Tibial artery (tissue), 4 donors: Measurements from ENCODE around the gene RSF1.

Experiments used
- DNase-seq, 2 donors: peaks; one replicate each; pipeline ENCODE4 v3.0.0-alpha.2; 2019
- H3K27ac ChIP-seq, 2 donors: fragments of 200-600 bp; sonication (generic) in 1 of 2; 1 replicate in 1 of 2; 2 replicates in 1 of 2; pipeline ENCODE4 v1.5.1; 2018 to 2019; ENCODE audit warnings: mild to moderate bottlenecking in 1 of 2
- H3K27me3 ChIP-seq, 2 donors: fragments of 200-600 bp; sonication (generic) in 1 of 2; one replicate each; pipeline versions ENCODE4 v1.5.1 to v1.6.0; 2016 to 2019
- H3K36me3 ChIP-seq, 3 donors: fragments of 200-600 bp; sonication (generic) in 2 of 3; one replicate each; pipeline ENCODE4 v1.5.1; 2016 to 2019; ENCODE audit warnings: mild to moderate bottlenecking in 2 of 3
- H3K4me1 ChIP-seq, 4 donors: fragments of 200-600 bp; sonication (generic) in 2 of 4; 1 replicate in 3 of 4; 2 replicates in 1 of 4; pipeline ENCODE4 v1.5.1; 2016 to 2019
- H3K4me3 ChIP-seq, 2 donors: fragments of 200-600 bp; sonication (generic) in 1 of 2; 1 replicate in 1 of 2; 2 replicates in 1 of 2; pipeline ENCODE4 v1.5.1; 2018 to 2019; ENCODE audit warnings: mild to moderate bottlenecking in 2 of 2
- H3K9me3 ChIP-seq, 3 donors: fragments of 200-600 bp; sonication (generic) in 1 of 3; one replicate each; pipeline ENCODE4 v1.5.1; 2016 to 2019
- CTCF ChIP-seq, 2 experiments: fragments of 200-600 bp in 1 of 2; fragments of 450-650 bp in 1 of 2; IDR thresholded peaks; one replicate each; pipeline ENCODE4 v1.5.1; 2017 to 2019; ENCODE audit warnings: antibody characterized with exemption in 2 of 2, mild to moderate bottlenecking in 1 of 2, moderate library complexity in 1 of 2
- intact Hi-C: fragments of 100-400 bp; cut with DNase I; formaldehyde crosslinking; loops from one replicate; pipeline ENCODE4 v1.15.0; 2023; ENCODE audit warnings: low total_unique reads

The RSF1 gene

GRCh38 chr11:77799338-77799737, 21.2 kb downstream of the RSF1 start:
- H3K4me1 ChIP-seq = peaks cover 0 to 18% (median 7%) of the 10 kb centered on the region in 4 donors
- no peaks in the 10 kb centered on the region for H3K36me3 ChIP-seq
- TF ChIP-seq CTCF (IDR thresholded peaks at IDR 0.05) = no peak
- H3K4me3 ChIP-seq = no peak overlapping the region
- H3K27ac ChIP-seq = no peak overlapping the region
- no peaks in the 10 kb centered on the region for H3K27me3 ChIP-seq
- no peak for DNase-seq
- H3K9me3 ChIP-seq = no peaks in the 10 kb centered on the region
- intact Hi-C loops = no loop called here

- Histone ChIP-seq H3K9me3 (no peaks in the 10 kb centered on the region), H3K36me3 (no peaks in the 10 kb centered on the region), H3K4me1 (peaks cover 0 to 13% (median 6%) of the 10 kb centered on the region in 4 donors), H3K27ac (no peak overlapping the region), H3K27me3 (no peaks in the 10 kb centered on the region), H3K4me3 (no peak overlapping the region)
- intact Hi-C loops = no loop called here
- TF ChIP-seq CTCF (IDR thresholded peaks at IDR 0.05) = no peak
- no peak for DNase-seq
These were observed 26.6 kb downstream of the RSF1 start for GRCh38 chr11:77793972-77794371.

- intact Hi-C loops = no loop called here
- no peaks in the 10 kb centered on the region for H3K9me3 ChIP-seq
- no peak overlapping the region for H3K4me3 ChIP-seq
- DNase-seq = no peak
- TF ChIP-seq CTCF (IDR thresholded peaks at IDR 0.05) = no peak
- H3K27ac ChIP-seq = no peak overlapping the region
- H3K27me3 ChIP-seq = no peaks in the 10 kb centered on the region
- H3K36me3 ChIP-seq = no peaks in the 10 kb centered on the region
- peaks cover 0 to 27% (median 8%) of the 10 kb centered on the region in 4 donors for H3K4me1 ChIP-seq
These were observed 29.2 kb downstream of the RSF1 start for GRCh38 chr11:77791301-77791700.

GRCh38 chr11:77789731-77790476, 30.6 kb downstream of the RSF1 start:
- Histone ChIP-seq H3K27me3 (no peaks in the 10 kb centered on the region), H3K36me3 (no peaks in the 10 kb centered on the region), H3K4me3 (no peak overlapping the region), H3K4me1 (peaks cover 0 to 27% (median 8%) of the 10 kb centered on the region in 4 donors), H3K9me3 (no peaks in the 10 kb centered on the region), H3K27ac (no peak overlapping the region)
- intact Hi-C loops = no loop called here
- no peak for DNase-seq
- TF ChIP-seq CTCF (IDR thresholded peaks at IDR 0.05) = no peak

- intact Hi-C loops = no loop called here
- no peak for TF ChIP-seq CTCF (IDR thresholded peaks at IDR 0.05)
- H3K36me3 ChIP-seq = no peaks in the 10 kb centered on the region
- peaks cover 0 to 26% (median 8%) of the 10 kb centered on the region in 4 donors for H3K4me1 ChIP-seq
- no peak overlapping the region for H3K4me3 ChIP-seq
- no peaks in the 10 kb centered on the region for H3K9me3 ChIP-seq
- no peaks in the 10 kb centered on the region for H3K27me3 ChIP-seq
- no peak for DNase-seq
- no peak overlapping the region for H3K27ac ChIP-seq
These were observed 31.3 kb downstream of the RSF1 start for GRCh38 chr11:77789061-77789730.
